Erythroblast (primary cell): Measurements from ENCODE around the gene DNMT1.

Source experiments
- DNase-seq, 2 experiments: peaks; one replicate each; lab custom pipeline; 2025; lab: John Stamatoyannopoulos, UW
- GATA1 ChIP-seq: IDR thresholded peaks from 2 replicates; pipeline ENCODE4 v1.6.1; 2011; ENCODE audit warnings: low read depth, mild to moderate bottlenecking, control low read depth, low read length, moderate library complexity
- POLR2A ChIP-seq: IDR thresholded peaks from 2 replicates; pipeline ENCODE4 v1.6.1; 2011; ENCODE audit warnings: mild to moderate bottlenecking, low read length

Gene DNMT1

DNA sequence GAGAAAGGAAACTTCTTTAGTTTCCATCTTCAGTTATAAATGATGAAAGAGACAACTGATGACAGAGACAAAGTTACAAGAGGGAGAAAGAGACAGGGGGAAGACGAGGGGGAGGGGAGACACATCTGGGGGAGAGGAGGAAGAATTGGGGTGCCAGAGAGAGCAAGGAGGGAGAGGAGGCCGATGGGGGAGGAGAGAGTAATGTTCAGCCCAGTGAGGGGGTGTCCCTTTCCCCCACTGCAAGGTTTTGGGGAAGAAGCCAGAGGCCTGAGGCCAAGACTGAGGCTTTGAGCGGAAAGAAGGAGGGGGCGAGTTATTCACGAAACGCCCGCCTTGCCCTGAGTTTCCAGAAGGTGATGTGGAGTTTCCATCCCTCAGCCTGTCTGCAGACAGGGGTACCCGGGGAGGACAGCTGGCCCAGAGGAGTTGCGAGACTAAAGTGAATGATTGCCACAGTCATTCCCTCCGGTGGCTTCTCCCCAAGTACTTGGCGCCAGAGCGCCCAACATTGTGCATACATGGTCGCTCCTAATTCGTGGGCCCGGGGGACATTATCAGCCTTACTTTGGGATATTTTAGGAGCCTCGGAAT lies 89.1 kb downstream of the DNMT1 start:
- no peak for TF ChIP-seq GATA1
- no peak for TF ChIP-seq POLR2A
- DNase-seq, result no peak

GRCh38 chr19:10104665-10105508 lies 89.9 kb downstream of the DNMT1 start:
- TF ChIP-seq POLR2A, result no peak
- no peak for TF ChIP-seq GATA1
- DNase-seq, result peak; percentile 34 to 52

DNA sequence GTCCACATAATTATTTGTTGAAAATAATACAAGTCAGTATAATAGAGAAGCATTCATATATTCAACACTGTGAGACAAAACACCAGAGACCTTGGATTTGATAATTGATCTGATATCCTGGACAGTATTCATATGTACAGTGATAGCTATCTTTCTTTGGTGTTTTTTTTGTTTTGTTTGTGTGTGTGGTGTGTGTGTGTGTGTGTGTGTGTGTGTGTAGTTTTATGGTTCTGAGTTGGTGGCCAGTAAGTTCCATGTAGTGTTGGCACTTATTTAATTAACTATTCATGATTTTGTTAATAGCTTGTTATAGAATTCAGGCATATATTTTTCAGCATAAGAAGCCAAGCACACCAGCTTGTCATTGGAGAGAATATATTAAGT lies 90.6 kb downstream of the DNMT1 start:
- TF ChIP-seq GATA1 (no peak), POLR2A (no peak)
- DNase-seq, result no peak

GRCh38 chr19:10102787-10103236 lies 91.9 kb downstream of the DNMT1 start:
- TF ChIP-seq POLR2A (no peak), GATA1 (no peak)
- DNase-seq, result no peak

- no peak for DNase-seq
These were observed 94.5 kb downstream of the DNMT1 start for GRCh38 chr19:10100163-10100785.

GRCh38 chr19:10096615-10096963 lies 98.2 kb downstream of the DNMT1 start:
- TF ChIP-seq POLR2A (no peak), GATA1 (no peak)
- DNase-seq, result no peak

More at GRCh38 chr19:10100163-10100785, 94.5 kb downstream of the DNMT1 start:
- TF ChIP-seq POLR2A, result no peak
- no peak for TF ChIP-seq GATA1

DNA sequence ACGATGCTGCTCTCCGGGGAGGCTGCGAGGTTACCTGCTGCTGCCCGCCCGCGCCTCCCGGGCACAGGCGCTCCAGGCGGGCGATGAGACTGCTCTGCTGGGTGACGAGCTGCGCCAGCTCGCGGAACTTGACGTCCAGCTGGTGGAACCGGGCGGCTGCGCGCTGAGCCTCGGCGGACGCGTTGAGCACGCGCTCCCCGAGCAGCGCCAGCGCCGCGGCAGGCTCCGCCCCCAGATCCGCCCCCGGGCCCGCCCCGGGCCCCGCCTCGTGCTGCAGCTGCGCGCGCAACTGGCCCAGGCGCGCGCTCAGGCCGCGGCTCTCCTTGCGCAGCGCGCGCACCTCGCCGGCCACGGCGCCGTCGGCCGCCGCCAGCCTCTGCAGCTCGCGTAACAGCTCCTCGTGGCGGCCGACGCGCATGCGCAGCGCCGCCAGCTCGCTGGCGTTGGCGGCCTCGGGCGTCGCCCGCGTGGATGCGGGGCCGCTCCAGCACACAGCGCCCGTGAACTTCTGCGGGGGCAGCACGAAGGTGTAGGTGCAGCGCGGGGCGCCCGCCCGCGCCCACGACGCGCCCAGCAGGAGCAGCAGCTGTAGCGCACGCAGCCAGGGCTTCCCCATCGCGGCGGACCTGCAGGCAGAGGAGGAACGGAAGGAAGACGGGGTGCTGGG lies 98.7 kb downstream of the DNMT1 start:
- DNase-seq, result peak; percentile 95 to 97
- TF ChIP-seq POLR2A (peak; percentile 71), GATA1 (no peak)

- no peak for TF ChIP-seq GATA1
- DNase-seq, result no peak
These were observed 99.2 kb downstream of the DNMT1 start for GRCh38 chr19:10095622-10095947.

GRCh38 chr19:10093295-10094186 lies 101.2 kb downstream of the DNMT1 start:
- no peak for TF ChIP-seq POLR2A
- TF ChIP-seq GATA1, result no peak
- DNase-seq, result peak; percentile 29 to 49

DNA sequence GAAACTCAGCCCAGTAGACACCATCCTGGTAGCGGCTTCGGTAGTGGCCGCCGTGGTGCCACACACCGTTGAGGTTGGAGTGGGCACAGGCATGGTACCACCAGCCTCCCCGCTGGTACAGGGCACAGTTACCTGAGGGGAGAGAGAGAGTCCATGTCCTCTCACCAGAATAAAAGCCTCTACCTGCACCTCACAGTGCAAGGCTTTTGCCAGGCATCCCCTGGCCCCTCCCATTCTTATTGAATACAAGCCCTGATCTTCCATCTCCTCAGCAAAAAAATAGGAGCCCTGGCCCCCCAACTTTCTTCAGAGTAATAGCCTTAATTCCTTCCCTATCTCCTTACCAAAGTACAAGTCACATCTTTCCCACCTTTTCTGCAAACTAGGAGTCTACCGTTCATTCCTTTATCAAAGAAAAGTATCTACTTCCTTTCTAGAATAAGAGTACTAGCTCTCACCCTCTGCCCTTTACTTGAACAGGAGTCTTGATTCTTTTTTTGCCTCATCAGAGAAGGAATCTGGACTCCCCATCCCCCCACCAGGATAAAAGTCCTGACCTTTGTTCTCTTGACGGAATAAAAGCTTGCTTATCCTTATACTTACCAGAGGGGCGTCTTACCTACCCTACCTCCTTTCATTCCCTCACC lies 102.0 kb downstream of the DNMT1 start:
- TF ChIP-seq GATA1 (no peak), POLR2A (no peak)
- DNase-seq, result no peak

- DNase-seq, result peak; percentile 54 to 84
- TF ChIP-seq POLR2A (no peak), GATA1 (no peak)
These were observed 102.7 kb downstream of the DNMT1 start for GRCh38 chr19:10091895-10092641.

- DNase-seq, result no peak
- no peak for TF ChIP-seq GATA1
- no peak for TF ChIP-seq POLR2A
These were observed 103.4 kb downstream of the DNMT1 start for GRCh38 chr19:10091370-10091687.
